H9 (cell line): ENCODE results near the gene KAT6B. TPM values are rescaled to one million over a fixed set of nuclear protein-coding genes. Genes with fewer than 3 reads are reported as not detected.

Source experiments
- DNase-seq: peaks from one replicate; pipeline ENCODE4 v3.0.0-alpha.2; 2017
- H2AFZ ChIP-seq: one replicate; pipeline ENCODE4 v1.6.1; 2013; ENCODE audit warnings: mild to moderate bottlenecking, low read length, control low read depth, moderate library complexity
- H2AK5ac ChIP-seq: 2 replicates; pipeline ENCODE4 v1.6.1; 2013; ENCODE audit warnings: low read length, control low read depth, mixed read lengths; ENCODE audit not compliant: insufficient read length
- H2BK120ac ChIP-seq: one replicate; pipeline ENCODE4 v1.6.1; 2013; ENCODE audit warnings: low read depth, mild to moderate bottlenecking, low read length, control low read depth, inconsistent platforms; ENCODE audit not compliant: poor library complexity, severe bottlenecking
- H2BK12ac ChIP-seq: 2 replicates; pipeline ENCODE4 v1.6.1; 2013; ENCODE audit warnings: low read length, control low read depth, mixed read lengths, low read depth; ENCODE audit not compliant: insufficient read length
- H2BK15ac ChIP-seq: 2 replicates; pipeline ENCODE4 v1.6.1; 2013; ENCODE audit warnings: low read depth, low read length, control low read depth
- H2BK20ac ChIP-seq: one replicate; pipeline ENCODE4 v1.6.1; 2013; ENCODE audit warnings: low read depth, mild to moderate bottlenecking, low read length, control low read depth, inconsistent platforms; ENCODE audit not compliant: poor library complexity, severe bottlenecking
- H2BK5ac ChIP-seq: 2 replicates; pipeline ENCODE4 v1.6.1; 2013; ENCODE audit warnings: low read length, control low read depth, mixed read lengths; ENCODE audit not compliant: insufficient read length
- H3K14ac ChIP-seq: 2 replicates; pipeline ENCODE4 v1.6.1; 2013; ENCODE audit warnings: low read length, control low read depth; ENCODE audit not compliant: insufficient read depth
- H3K18ac ChIP-seq: 2 replicates; pipeline ENCODE4 v1.6.1; 2013; ENCODE audit warnings: low read depth, mild to moderate bottlenecking, mixed read lengths, low read length, control low read depth; ENCODE audit not compliant: insufficient read length
- H3K23ac ChIP-seq: 2 replicates; pipeline ENCODE4 v1.6.1; 2013; ENCODE audit warnings: low read length, control low read depth, mixed read lengths, low read depth; ENCODE audit not compliant: insufficient read length
- H3K23me2 ChIP-seq: 2 replicates; pipeline ENCODE4 v1.6.1; 2013; ENCODE audit warnings: low read depth, mild to moderate bottlenecking, mixed read lengths, low read length, control low read depth; ENCODE audit not compliant: insufficient read length, poor library complexity, severe bottlenecking
- H3K27ac ChIP-seq: 2 replicates; pipeline ENCODE4 v1.5.1; 2013; ENCODE audit warnings: low read length, control low read depth, mixed read lengths, low read depth; ENCODE audit not compliant: insufficient read length
- H3K27me3 ChIP-seq: 2 replicates; pipeline ENCODE4 v1.6.1; 2013; ENCODE audit warnings: low read length, control low read depth, inconsistent platforms; ENCODE audit not compliant: insufficient read depth
- H3K4ac ChIP-seq: 2 replicates; pipeline ENCODE4 v1.6.1; 2013; ENCODE audit warnings: low read depth, mild to moderate bottlenecking, control low read depth, inconsistent platforms, low read length, moderate library complexity
- H3K4me1 ChIP-seq: 2 replicates; pipeline ENCODE4 v1.6.1; 2013; ENCODE audit warnings: low read length, control low read depth, inconsistent platforms; ENCODE audit not compliant: insufficient read depth
- H3K4me2 ChIP-seq: 2 replicates; pipeline ENCODE4 v1.6.1; 2013; ENCODE audit warnings: low read length, control low read depth, mixed read lengths; ENCODE audit not compliant: insufficient read length, insufficient read depth
- H3K56ac ChIP-seq: 2 replicates; pipeline ENCODE4 v1.6.1; 2013; ENCODE audit warnings: low read depth, mild to moderate bottlenecking, mixed read lengths, low read length, control low read depth; ENCODE audit not compliant: insufficient read length
- H3K79me1 ChIP-seq: 2 replicates; pipeline ENCODE4 v1.6.1; 2013; ENCODE audit warnings: low read depth, mild to moderate bottlenecking, moderate library complexity, low read length, control low read depth, inconsistent platforms; ENCODE audit not compliant: insufficient read depth, poor library complexity, severe bottlenecking
- H3K79me2 ChIP-seq: 2 replicates; pipeline ENCODE4 v1.6.1; 2013; ENCODE audit warnings: low read length, control low read depth, inconsistent platforms; ENCODE audit not compliant: insufficient read depth
- H3K9ac ChIP-seq: 2 replicates; pipeline ENCODE4 v1.6.1; 2013; ENCODE audit warnings: low read length, control low read depth, mixed read lengths; ENCODE audit not compliant: insufficient read length; ENCODE audit errors: extremely low read depth
- H3K9me3 ChIP-seq: one replicate; pipeline ENCODE4 v1.6.1; 2013; ENCODE audit warnings: low read depth, low read length, inconsistent platforms; ENCODE audit not compliant: control insufficient read depth
- H3T11ph ChIP-seq: one replicate; pipeline ENCODE4 v1.6.1; 2013; ENCODE audit warnings: mild to moderate bottlenecking, low read length, control low read depth, inconsistent platforms
- H4K20me1 ChIP-seq: one replicate; pipeline ENCODE4 v1.6.1; 2013; ENCODE audit not compliant: control insufficient read depth, insufficient read length, insufficient read depth
- H4K5ac ChIP-seq: 2 replicates; pipeline ENCODE4 v1.6.1; 2013; ENCODE audit warnings: low read depth, mild to moderate bottlenecking, mixed read lengths, low read length, control low read depth; ENCODE audit not compliant: insufficient read length
- H4K8ac ChIP-seq: replicated peaks from 2 replicates; pipeline ENCODE4 v1.6.1; 2013; ENCODE audit warnings: low read length, control low read depth, mixed read lengths, low read depth; ENCODE audit not compliant: insufficient read length
- H4K91ac ChIP-seq: 2 replicates; pipeline ENCODE4 v1.6.1; 2013; ENCODE audit warnings: low read depth, mild to moderate bottlenecking, moderate library complexity, mixed read lengths, low read length, control low read depth; ENCODE audit not compliant: insufficient read length
- H3K27ac Mint-ChIP-seq, 3 experiments: 2 replicates in 2 of 3; 3 replicates in 1 of 3; pipeline ENCODE4 v1.8.0; 2020 to 2021; ENCODE audit warnings: mixed read lengths in 3 of 3, mild to moderate bottlenecking in 1 of 3, moderate library complexity in 1 of 3
- H3K27me3 Mint-ChIP-seq: 2 replicates; pipeline ENCODE4 v1.8.0; 2021; ENCODE audit warnings: low read depth, mild to moderate bottlenecking, moderate library complexity, mixed read lengths
- H3K36me3 Mint-ChIP-seq, 3 experiments: 2 replicates in 2 of 3; 3 replicates in 1 of 3; pipeline ENCODE4 v1.8.0; 2020 to 2021; ENCODE audit warnings: low read depth in 3 of 3, mixed read lengths in 3 of 3; ENCODE audit not compliant: insufficient read depth in 1 of 3
- H3K4me1 Mint-ChIP-seq, 2 experiments: 2 replicates each; pipeline ENCODE4 v1.8.0; 2020; ENCODE audit warnings: mixed read lengths in 2 of 2
- H3K4me3 Mint-ChIP-seq, 2 experiments: 2 replicates in 1 of 2; 3 replicates in 1 of 2; pipeline ENCODE4 v1.8.0; 2020 to 2021; ENCODE audit warnings: mild to moderate bottlenecking in 2 of 2, mixed read lengths in 2 of 2, moderate library complexity in 1 of 2
- H3K9me3 Mint-ChIP-seq, 2 experiments: 2 replicates in 1 of 2; 3 replicates in 1 of 2; pipeline ENCODE4 v1.8.0; 2020; ENCODE audit warnings: mild to moderate bottlenecking in 2 of 2, mixed read lengths in 2 of 2, moderate library complexity in 1 of 2
- CTCF ChIP-seq: fragments of 200-600 bp; sonication (generic); conservative IDR thresholded peaks from 3 replicates; pipeline ENCODE4 v1.8.0; 2021; ENCODE audit warnings: antibody characterized with exemption, mild to moderate bottlenecking
- whole genome bisulfite sequencing: extraction: QIAGEN DNeasy Blood & Tissue Kit; methylation state at CpG from one replicate; pipeline ENCODE4 v1.1.7; 2013; ENCODE audit warnings: missing lambda C conversion rate, low lambda C conversion rate, mixed read lengths; ENCODE audit not compliant: insufficient read length; ENCODE audit errors: extremely low coverage; 5-methylcytosine and 5-hydroxymethylcytosine counted together
- total RNA-seq: library from RNA; stranded (reverse); gene quantifications from 2 replicates; pipeline ENCODE4 v1.2.1, GENCODE V29; 2021

The KAT6B gene
- total RNA-seq, 1 experiment from 2014 or later: 34.2 TPM

GRCh38 chr10:74982634-74982982 lies 156.2 kb downstream of the KAT6B start:
- Histone ChIP-seq H2BK12ac (no peak overlapping the region), H3K18ac (no peak overlapping the region), H3K4me2 (no peak overlapping the region), H2BK120ac (no peak overlapping the region), H4K20me1 (no peaks in the 10 kb centered on the region), H3K9ac (no peak overlapping the region), H4K5ac (no peak overlapping the region), H3K14ac (no peak overlapping the region), H4K8ac (no peak overlapping the region), H3K27me3 (no peaks in the 10 kb centered on the region), H3K23ac (no peak overlapping the region), H3K9me3 (no peaks in the 10 kb centered on the region), H3K4me1 (no peaks in the 10 kb centered on the region), H3K79me2 (no peaks in the 10 kb centered on the region), H3K79me1 (no peaks in the 10 kb centered on the region), H3K4ac (no peak overlapping the region), H2BK15ac (no peak overlapping the region), H4K91ac (no peak overlapping the region), H2AFZ (no peak overlapping the region), H3K56ac (no peak overlapping the region), H3T11ph (no peak overlapping the region), H2AK5ac (no peak overlapping the region), H3K27ac (no peak overlapping the region), H2BK20ac (no peak overlapping the region), H3K23me2 (no peaks in the 10 kb centered on the region), H2BK5ac (no peak overlapping the region)
- H3K27me3 Mint-ChIP-seq: no peaks in the 10 kb centered on the region
- no peak overlapping the region for H3K27ac Mint-ChIP-seq
- H3K4me1 Mint-ChIP-seq: no peaks in the 10 kb centered on the region
- TF ChIP-seq CTCF: no peak
- DNase-seq: no peak
- H3K4me3 Mint-ChIP-seq: no peak overlapping the region
- H3K36me3 Mint-ChIP-seq: peaks cover 0 to 19% (median 7%) of the 10 kb centered on the region in 3 experiments; a peak in 3 of 7 replicates
- no peaks in the 10 kb centered on the region for H3K9me3 Mint-ChIP-seq
- no CpG with 5 or more reads among the region's 2 CpGs for WGBS
